ENCODE measurements around the gene CSTPP1.

DNA sequence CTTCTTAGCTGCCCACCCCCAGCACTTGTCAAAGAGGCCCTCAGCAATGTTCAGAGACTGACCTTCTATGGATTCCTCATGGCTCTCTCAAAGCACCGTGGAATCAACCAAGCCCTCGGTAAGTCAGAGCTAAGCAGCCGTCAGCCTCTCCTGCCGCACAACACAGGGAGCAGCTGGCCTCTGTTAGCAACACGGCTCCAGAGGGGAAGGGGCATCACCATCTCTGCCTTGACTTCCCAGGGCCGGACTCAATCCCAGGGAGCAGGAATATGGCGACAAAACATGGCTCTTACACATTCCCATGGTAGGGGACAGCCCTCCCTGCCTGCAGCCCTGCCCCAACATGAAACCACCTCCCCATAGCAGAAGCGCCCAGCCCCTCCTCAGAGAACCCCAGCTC lies 221.2 kb downstream of the CSTPP1 start:
- TF ChIP-seq, protein P1, sequence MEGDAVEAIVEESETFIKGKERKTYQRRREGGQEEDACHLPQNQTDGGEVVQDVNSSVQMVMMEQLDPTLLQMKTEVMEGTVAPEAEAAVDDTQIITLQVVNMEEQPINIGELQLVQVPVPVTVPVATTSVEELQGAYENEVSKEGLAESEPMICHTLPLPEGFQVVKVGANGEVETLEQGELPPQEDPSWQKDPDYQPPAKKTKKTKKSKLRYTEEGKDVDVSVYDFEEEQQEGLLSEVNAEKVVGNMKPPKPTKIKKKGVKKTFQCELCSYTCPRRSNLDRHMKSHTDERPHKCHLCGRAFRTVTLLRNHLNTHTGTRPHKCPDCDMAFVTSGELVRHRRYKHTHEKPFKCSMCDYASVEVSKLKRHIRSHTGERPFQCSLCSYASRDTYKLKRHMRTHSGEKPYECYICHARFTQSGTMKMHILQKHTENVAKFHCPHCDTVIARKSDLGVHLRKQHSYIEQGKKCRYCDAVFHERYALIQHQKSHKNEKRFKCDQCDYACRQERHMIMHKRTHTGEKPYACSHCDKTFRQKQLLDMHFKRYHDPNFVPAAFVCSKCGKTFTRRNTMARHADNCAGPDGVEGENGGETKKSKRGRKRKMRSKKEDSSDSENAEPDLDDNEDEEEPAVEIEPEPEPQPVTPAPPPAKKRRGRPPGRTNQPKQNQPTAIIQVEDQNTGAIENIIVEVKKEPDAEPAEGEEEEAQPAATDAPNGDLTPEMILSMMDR (IDR thresholded peaks at IDR 0.05) = no peak
- TF ChIP-seq EZH2 (IDR thresholded peaks at IDR 0.05; ENCODE audit: borderline replicate concordance, insufficient read depth, low read depth, low read length, poor library complexity, severe bottlenecking) = no peak
